Sigmoid colon (tissue), 3 donors: ENCODE results near the gene RAB39A.

Experiments used
- CTCF ChIP-seq, 4 experiments: fragments of 450-650 bp in 3 of 4; fragments of 200-600 bp in 1 of 4; IDR thresholded peaks; one replicate each; pipeline ENCODE4 v1.5.1; 2016 to 2019; ENCODE audit warnings: antibody characterized with exemption in 4 of 4, mild to moderate bottlenecking in 3 of 4, moderate library complexity in 2 of 4
- POLR2A ChIP-seq, 2 donors: fragments of 450-650 bp; IDR thresholded peaks; one replicate each; pipeline ENCODE4 v1.6.1; 2016; ENCODE audit warnings: antibody characterized with exemption in 2 of 2, mild to moderate bottlenecking in 2 of 2, moderate library complexity in 2 of 2

DNA sequence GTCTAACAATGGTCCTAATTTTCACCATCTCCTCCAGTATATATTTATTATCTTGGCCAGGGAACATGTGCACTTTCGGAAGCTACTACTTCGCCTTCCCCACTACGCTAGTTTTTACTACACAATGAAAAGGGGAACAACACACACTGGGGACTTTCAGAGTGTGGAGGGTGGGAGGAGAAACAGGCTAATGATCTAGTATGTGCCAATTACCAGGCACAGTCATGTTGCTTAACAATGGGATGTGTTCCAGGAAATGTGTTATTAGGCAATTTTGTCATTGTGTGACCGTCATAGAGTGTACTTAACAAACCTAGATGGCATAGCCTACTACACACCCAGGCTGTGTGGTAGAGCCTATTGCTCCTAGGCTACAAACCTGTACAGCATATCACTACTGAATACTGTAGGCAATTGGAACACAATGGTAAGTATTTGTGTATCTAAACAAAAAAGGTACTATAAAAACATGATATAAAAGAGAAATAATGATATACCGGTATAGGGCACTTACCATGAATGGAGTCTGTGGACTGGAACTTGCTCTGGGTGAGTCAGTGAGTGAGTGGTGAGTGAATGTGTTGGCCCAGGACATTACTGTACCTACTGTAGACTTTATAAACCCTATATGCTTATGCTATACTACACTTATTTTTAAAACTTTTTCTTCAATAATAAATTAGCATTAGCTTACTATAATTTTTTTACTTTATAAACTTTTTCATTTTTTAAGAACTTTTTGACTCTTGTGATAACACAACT is 60.3 kb downstream of the RAB39A start:
- no peak for TF ChIP-seq CTCF (IDR thresholded peaks at IDR 0.05)
- TF ChIP-seq POLR2A (IDR thresholded peaks at IDR 0.05), result no peak
